ENCODE measurements around the gene SLC35G6. TPM values are rescaled to one million over a fixed set of nuclear protein-coding genes. Genes with fewer than 3 reads are reported as not detected.
"Not testable (repeated sequence)": the region's sequence is repeated elsewhere in the genome, so short reads cannot be mapped to it uniquely, and the experiment has no call there.

SLC35G6 gene
- total RNA-seq, 2 experiments from 2014 or later, result not detected

DNA sequence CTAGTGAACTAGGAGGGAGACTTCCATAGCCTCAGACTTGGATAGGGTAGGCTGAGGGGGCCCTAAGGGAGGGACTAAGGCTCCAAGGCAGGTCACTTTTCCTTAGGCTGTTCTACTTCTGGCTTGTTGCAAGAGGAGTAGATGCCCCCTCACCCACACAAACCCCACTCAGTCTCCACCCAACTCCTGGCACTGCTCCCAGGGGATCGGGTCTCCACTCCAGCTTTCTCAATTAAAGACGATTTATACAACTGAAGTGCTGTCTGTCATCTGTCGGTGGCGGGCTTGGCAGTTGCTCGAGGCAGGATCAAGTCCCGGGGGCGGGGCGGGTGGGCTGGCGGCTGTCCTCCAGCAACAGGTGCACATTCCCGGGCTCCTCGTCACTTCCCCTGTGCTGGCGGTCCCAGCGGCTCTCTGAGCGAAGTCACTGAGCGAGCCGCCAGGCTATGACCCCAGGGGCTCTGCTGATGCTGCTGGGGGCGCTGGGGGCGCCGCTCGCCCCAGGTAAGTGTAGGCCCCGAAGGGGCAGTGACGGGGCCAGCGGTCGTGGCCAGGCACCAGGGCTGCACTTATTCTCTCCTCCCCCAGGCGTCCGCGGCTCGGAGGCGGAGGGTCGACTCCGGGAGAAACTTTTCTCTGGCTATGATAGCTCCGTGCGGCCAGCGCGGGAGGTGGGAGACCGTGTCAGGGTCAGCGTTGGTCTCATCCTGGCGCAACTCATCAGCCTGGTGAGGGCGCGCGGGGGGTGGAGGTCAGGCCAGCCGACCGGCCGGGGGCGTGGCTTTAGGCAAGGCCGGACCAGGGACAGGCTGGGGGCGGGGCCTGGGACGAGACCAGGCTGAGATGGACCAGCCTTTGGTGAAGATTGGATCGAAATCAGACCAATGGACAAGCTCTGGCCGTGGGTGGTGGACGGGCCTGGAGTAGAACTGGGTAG lies 36.3 kb upstream of the SLC35G6 start, which contains the start of gene CHRNB1:
TSS of gene CHRNB1 (plus strand) at position 380 of the 937 bp plus-strand sequence. CDS start at position 447, 67 bp downstream.
- ChIA-PET POLR2A (no interaction called here), CTCF (interaction anchor here (0.6 to 2.0 kb wide), 6 partner anchors 9 to 140 kb away, joined by 3 to 8 read pairs (median 3); no protein-coding TSS in a partner anchor)

DNA sequence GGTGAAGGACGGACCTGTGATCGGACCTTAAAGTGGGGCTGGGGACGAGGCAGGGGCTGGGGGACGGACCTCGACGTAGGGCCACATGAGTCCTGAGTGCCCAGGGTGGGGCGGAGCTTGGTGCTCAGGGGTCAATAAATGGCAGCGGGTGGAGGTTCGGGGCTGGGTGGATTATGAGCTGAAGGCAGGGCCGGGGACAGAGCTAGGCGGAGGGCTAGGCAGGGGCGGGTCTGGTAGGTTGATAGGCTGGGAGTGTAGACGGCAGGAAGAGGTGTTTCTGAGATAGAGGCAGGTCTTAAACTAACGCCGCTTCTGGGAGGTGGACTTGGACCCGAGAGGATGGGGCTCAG lies 35.7 kb upstream of the SLC35G6 start:
- POLR2A ChIA-PET, result no interaction called here

DNA sequence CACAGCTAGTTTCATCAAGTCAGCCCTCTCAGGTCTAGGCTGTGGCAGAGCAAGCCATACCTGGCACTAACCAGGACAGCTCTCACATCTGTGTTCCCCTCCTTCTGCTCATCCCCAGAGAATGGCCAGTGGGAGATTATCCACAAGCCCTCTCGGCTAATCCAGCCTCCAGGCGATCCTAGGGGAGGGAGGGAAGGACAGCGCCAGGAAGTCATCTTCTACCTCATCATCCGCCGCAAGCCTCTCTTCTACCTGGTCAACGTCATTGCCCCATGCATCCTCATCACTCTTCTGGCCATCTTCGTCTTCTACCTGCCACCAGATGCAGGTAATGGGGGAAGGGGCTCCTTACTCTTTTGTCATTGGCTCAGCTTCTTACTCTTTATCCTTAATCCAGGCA lies 32.8 kb upstream of the SLC35G6 start:
- CTCF ChIA-PET, result no interaction called here
- POLR2A ChIA-PET, result interaction anchor here (1.2 kb wide), 1 partner anchor 28 kb away, joined by 4 read pairs; no protein-coding TSS in a partner anchor

More for the DNA sequence above, 35.7 kb upstream of the SLC35G6 start:
- CTCF ChIA-PET, result interaction anchor here (0.6 to 2.0 kb wide), 5 partner anchors 9 to 141 kb away, joined by 3 to 8 read pairs (median 3); no protein-coding TSS in a partner anchor

DNA sequence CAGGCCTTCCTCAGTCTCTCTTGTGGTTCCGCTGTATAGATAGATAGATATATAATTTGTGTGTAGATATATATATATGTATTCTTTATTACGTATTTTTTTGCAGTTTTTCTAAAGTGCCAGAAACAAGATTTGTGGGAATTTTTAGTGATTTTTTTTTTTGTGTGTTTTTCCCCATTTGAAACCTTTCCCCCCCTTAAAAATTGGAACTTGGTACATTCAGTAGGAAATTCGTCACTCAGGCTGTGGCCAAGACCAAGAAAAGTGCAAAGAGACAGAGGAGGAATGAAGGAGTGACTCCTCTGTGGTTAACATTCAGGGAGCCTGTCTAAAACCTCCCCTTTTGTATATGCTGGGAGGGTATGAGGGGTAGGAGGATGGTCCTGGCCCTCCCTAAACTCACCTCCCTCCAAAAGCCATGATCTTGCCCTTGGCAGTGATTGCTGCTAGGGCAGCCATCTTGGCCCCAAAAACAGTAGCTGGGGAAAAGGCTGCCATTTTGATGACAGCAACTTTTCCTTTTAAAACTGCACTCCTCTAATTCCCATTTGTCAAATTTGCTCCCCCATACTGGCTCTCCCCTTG lies 21.2 kb upstream of the SLC35G6 start:
- CTCF ChIA-PET, result interaction anchor here (0.7 kb wide), 1 partner anchor 778 kb away, joined by 3 read pairs; no protein-coding TSS in a partner anchor
- POLR2A ChIA-PET, result interaction anchor here (0.6 kb wide), 1 partner anchor 198 kb away, joined by 3 read pairs; no protein-coding TSS in a partner anchor

DNA sequence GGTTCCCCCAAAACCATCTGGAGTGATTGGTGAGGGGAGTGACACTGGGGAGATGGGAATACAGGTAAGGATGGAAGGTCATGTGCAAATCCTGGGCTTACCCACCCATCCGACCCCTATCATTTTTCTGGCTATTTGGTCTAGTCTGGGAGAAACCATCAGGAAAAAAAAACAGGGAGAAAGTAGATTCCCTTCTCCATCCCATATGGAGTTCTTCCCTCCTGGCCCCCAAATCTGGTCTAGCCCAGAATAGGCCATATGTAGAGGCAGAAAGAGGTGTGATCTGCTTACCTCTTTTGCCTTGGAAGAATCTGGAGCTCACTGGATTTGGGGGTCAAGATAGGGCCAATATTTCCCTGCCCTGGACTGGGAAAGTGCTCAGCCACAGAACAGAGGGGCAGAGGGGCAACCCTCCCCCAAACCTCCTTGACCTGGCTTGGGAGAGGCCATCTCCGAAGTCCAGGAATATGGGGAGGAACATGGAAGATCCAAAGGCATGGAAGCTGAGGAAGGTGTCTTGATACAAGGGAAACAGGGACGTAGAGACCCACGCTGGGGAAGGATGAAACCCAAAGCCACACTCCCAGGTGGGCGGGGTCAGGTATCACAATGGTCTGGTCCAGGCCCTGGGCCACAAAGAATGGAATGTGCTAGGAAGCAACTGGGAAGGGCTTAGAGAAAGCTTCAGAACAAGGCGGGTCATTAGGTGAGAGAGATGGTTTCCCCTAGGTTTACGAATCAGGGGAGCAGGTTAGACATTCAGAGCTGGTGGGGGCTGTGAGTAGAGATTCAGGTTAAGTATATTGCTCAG lies 20.2 kb upstream of the SLC35G6 start:
- ChIA-PET POLR2A (no interaction called here), CTCF (interaction anchor here (0.6 kb wide), 1 partner anchor 35 kb away, joined by 3 read pairs; no protein-coding TSS in a partner anchor)

DNA sequence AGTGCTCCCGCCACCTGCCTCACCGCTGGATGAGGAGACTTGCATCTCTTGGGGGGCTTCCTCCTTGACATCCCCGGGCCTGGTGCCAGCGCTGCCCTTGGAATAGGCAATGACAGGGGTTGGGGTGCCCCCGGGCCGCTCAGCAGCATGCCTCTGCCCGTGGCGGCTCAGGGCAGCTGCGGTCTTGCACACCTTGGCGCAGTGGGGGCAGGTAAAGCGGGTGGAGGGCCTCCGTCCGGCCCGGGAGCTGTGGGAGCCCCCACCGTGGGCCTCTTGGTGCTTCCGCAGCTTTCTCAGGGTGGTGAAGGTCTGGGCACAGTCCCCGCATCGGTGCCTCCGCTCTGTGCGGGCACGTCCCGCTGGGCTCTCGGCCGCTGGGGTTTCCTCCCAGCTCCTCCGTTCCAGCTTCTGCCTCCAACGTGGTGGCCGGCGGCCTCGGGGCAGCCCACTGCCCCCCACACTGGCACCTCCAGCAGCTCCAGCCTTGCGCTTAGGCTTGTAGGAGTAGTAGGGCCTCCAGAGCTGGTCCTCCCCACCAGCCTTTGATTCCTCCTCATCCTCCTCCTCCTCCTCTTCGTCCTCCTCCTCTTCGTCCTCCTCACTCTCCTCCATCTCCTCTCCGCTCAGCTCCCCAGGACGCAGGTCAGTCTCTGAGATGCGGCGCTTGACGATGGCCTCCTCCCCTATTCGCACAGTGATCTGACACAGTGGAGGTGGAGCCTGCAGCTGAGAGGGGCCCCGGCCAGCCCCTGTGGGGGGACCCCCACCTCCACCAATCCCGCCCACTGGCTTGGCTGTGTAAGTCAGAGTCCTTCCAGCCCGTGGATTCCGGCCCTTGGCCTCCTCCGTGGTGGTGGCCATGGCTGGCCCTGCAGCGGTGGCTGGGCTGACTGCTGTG lies 18.5 kb upstream of the SLC35G6 start:
- ChIA-PET CTCF (interaction anchor here (1.1 kb wide), 1 partner anchor 17 kb away, joined by 3 read pairs; the partner anchor contains the start of gene ZBTB4), POLR2A (interaction anchor here (0.9 kb wide), 1 partner anchor 24 kb away, joined by 3 read pairs; no protein-coding TSS in a partner anchor)

DNA sequence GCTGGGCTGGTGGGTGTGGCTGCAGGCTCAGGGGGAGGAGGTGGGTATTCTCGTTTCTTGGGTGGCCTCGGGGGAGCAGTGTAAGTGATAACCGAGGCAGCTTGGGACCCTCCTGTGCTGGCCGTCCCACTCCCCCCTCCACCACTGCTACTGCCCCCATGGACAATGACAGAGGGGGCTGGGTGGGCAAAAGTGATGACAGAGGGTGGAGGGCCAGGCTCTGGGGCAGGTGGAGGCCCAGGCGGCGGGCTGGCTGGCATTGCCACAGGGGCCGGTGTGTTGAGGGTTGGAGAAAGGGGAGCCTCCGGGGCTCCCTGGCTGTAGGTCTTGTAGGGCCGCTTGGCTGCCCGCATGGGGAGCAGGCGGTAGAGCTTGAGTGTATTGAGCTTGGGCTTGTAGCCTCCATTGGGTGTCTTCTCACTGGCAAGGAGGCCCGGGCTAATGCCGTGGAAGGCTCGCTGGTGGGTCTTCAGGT lies 17.8 kb upstream of the SLC35G6 start:
- POLR2A ChIA-PET, result no interaction called here
- CTCF ChIA-PET, result no interaction called here

DNA sequence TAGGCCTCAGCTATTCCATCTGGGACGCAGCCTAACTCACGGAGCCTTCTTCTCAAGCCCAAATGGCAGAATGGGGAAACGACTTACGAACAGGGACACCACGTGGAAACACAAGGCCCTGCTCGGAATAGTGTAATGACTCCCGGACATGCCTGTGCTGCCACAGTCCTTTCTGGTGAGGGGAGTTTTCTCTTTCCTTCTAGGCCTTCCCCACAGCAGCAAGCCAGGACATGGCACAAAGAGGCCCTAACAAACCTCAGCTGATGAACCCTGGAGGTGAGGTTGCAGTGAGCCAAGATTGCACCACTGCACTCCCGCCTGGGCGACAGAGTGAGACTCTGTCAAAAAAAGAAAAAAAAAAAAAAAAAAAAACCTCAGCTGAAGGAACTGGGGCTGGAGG lies 17.2 kb upstream of the SLC35G6 start:
- CTCF ChIA-PET, result no interaction called here

DNA sequence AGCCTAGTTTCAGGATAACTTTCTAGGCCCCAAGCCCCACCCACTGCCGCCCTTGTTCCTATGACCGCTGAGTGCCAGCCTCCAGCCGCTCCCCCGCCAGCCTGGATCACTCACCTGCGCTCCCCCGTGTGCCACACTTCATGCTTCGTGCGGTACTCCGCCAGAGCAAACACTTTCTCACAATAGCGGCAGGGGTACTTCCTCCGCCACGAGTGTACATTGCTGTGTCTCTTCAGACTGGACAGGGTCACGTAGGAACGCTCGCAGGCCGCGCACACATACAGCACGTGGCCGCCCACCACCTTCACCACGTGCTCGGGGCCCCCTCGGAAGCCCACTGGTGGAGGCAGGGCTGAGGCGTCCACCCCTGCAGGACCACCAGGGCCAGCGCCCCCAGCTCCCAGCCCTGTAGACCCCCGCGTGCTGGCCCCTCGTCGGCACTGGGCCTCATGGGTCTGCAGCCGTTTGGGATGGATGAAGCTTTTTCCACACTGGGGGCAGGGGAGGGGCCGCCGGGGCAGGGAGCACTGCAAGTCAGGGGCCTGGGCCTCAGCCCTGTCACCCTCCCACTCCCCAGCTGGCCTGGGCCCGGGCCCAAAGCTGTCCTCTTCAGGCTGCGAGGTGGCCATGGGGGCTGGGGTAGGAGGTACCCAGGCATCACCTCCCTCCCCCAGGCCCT lies 15.5 kb upstream of the SLC35G6 start:
- ChIA-PET POLR2A (no interaction called here), CTCF (no interaction called here)

More for the DNA sequence above, 17.2 kb upstream of the SLC35G6 start:
- POLR2A ChIA-PET, result interaction anchor here (0.6 kb wide), 2 partner anchors 98 to 409 kb away, joined by 4 to 5 read pairs; no protein-coding TSS in a partner anchor

DNA sequence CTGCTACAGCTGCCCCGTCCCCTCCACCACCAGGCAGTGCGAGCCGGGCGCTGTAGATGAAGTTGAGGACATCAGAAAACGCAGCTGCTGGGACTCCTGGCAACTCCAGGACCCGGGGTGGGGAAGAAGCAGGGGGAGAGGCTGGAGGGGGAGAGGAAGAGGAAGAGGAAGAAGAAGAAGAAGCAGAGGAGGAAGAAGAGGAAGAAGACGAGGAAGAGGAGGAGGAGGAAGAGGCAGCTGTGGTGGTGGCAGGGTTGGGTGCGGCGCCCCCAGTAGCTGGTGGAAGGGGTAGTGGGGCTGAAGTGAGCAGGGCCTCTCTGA lies 15.0 kb upstream of the SLC35G6 start:
- ChIA-PET POLR2A (no interaction called here), CTCF (interaction anchor here (1.3 kb wide), 1 partner anchor 10 kb away, joined by 4 read pairs; no protein-coding TSS in a partner anchor)

DNA sequence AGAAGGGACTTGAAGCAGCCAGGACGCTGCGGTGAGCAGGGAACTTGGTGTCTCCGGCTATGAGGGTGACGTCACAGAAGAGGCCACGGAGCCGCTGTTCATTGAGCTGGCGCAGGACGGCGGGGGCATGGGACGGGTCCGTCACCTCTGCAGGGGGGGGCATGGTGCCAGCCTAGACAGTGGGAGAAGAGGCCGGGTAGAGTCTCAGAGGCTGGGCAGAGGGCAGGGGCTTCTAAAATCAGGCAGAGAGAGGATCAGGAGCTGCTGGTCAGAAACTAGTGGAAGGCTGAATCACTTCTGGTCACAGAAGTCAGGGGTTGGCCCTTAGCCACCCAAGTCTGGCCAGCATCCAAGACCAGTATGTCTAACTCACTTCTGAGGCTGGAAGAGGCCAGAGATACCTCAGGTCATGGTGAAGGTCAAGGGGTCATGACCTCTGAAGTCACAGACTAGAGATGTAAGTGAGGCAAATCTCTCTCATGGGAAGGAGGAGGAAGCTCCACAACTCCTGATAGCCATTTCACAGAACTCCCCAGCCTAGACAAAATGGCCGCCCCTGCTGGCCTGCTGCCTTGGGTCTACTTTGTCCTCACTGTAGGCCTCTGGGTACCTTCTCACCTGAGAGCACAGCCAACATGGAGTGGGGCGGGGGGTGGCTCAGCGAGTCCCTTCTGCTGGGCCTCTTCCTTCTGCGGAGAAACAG lies 14.5 kb upstream of the SLC35G6 start:
- ChIA-PET POLR2A (no interaction called here), CTCF (interaction anchor here (1.3 kb wide), 1 partner anchor 9 kb away, joined by 4 read pairs; no protein-coding TSS in a partner anchor)

DNA sequence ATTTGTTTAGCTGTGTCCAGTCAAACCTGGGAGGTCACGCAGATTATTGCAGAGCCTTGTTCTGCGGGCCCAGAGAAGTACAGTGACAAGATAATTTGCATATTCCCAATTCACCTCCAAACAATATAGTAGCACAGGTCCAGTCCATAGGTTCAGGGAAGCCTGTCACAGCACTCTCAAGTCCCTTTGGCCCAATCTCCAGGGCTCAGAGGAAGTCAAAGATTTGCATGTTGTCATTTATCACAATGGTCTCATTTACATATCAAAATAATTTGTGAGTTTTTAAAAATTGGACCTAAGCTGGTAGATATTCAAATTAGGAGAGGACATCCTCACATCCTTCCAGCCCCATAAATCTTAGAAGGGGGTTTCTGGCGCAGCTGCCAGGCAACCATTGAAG lies 13.7 kb upstream of the SLC35G6 start:
- POLR2A ChIA-PET, result no interaction called here
- CTCF ChIA-PET, result interaction anchor here (0.5 to 1.3 kb wide), 3 partner anchors 9 to 31 kb away, joined by 3 to 4 read pairs (median 3); no protein-coding TSS in a partner anchor

DNA sequence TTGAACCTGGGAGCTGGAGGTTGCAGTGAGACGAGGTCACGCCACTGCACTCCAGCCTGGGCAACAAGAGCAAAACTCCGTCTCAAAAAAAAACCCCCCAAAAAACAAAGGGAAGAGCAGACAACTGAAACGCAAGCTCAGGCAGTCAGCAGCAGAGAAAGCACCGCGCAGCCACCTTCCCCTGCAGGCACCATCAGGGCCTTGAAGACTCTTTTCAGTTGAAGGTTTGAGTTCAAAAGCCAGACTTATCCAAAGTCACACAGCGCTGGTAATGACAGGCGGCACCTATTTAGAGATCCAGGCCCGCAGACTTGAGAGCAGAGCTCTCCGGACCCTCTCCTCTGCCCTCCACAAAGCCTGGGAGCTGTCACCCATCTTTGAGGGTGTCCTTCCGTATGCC lies 13.0 kb upstream of the SLC35G6 start:
- ChIA-PET CTCF (interaction anchor here (1.2 kb wide), 1 partner anchor 31 kb away, joined by 3 read pairs; no protein-coding TSS in a partner anchor), POLR2A (no interaction called here)

DNA sequence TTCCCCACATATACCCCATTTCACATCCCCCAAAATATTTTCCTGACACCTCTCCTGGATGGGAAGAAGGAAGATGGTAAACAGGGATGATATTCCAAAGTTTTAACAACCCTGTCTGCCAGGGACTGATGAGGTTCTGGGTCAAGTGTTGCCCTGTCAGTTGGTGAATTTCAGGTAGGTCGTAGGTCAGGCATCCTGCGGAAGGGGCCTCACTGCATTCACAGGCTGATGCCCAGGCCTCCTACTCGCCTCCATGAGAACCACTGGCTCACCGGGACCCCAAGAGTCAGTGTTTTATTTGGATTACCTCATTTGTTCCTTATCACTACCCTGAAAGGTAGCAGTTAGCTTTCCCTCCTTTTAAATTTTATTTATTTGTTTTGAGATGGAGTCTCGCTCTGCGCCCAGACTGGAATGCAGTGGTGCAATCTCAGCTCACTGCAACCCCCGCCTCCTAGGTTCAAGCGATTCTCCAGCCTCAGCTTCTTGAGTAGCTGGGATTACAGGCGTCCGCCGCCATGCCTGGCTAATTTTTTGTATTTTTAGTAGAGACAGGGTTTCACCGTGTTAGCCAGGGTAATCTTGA lies 12.3 kb upstream of the SLC35G6 start:
- POLR2A ChIA-PET, result no interaction called here

DNA sequence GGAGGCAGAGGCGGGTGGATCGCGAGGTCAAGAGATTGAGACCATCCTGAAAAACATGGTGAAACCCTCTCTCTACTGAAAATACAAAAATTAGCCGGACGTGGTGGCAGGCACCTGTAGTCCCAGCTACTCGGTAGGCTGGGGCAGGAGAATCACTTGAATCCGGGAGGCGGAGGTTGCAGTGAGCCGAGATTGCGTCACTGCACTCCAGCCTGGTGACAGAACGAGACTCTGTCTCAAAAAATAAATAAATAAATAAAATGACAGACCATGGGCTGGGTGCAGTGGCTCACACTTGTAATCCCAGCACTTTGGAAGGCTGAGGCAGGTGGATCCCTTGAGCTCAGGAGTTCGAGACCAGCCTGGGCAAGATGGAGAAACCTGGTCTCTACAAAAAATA lies 11.4 kb upstream of the SLC35G6 start:
- POLR2A ChIA-PET, CTCF ChIA-PET: not testable (repeated sequence)

More for the DNA sequence above, 12.3 kb upstream of the SLC35G6 start:
- CTCF ChIA-PET, result no interaction called here

DNA sequence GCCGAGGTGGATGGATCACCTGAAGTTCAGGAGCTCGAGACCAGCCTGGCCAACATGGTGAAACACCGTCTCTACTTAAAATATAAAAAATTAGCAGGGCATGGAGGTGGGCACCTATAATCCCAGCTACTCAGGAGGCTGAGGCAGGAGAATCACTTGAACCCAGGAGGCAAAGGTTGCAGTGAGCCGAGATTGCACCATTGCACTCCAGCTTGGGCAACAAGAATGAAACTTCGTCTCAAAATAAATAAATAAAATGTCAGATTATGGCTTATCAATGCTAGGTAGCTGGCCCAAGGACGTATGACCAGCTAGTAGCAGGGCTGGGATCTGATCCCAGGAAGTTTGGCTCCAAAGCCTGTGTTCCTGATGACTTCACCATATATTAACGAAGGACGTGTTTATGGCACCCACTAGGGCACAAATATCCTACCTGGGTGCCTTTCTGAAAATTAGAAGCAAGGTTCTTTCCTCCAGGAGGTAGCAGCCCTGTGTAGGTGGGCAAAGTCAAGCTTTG lies 10.7 kb upstream of the SLC35G6 start:
- CTCF ChIA-PET, result not testable (repeated sequence)
- POLR2A ChIA-PET, result interaction anchor here (0.5 kb wide), 1 partner anchor 447 kb away, joined by 4 read pairs; no protein-coding TSS in a partner anchor

Data from activated CD8-positive, alpha-beta memory T cell treated with anti-CD3 and anti-CD28 coated beads for 36 hours (primary cell).